T-cell (primary cell): ENCODE data around the gene RAB3A. TPM values are rescaled to one million over a fixed set of nuclear protein-coding genes. Genes with fewer than 3 reads are reported as not detected.
A peak's percentile ranks its signal among the peaks of the same experiment; 100 is the strongest.

Experiments
- ATAC-seq, 4 experiments: fragments of 200-7000 bp in 3 of 4; fragments of 150-1000 bp in 1 of 4; cut with Tn5 transposase; replicated peaks in 1 of 4; 1 replicate in 3 of 4; 2 replicates in 1 of 4; pipeline ENCODE4 v1.10.0; 2021; ENCODE audit warnings: moderate library complexity in 3 of 4, mild to moderate bottlenecking in 2 of 4, moderate number of reproducible peaks in 1 of 4
- CTCF ChIA-PET, 2 donors: fragments of 300-600 bp; sonication (Branson Sonifier 250); formaldehyde crosslinking; loops; one replicate each; lab custom pipeline; 2022; ENCODE audit warnings: antibody characterized with exemption in 2 of 2; lab: Charles Lee
- POLR2A ChIA-PET, 2 donors: fragments of 300-600 bp; sonication (Branson Sonifier 250); formaldehyde crosslinking; loops; one replicate each; lab custom pipeline; 2022; ENCODE audit warnings: antibody characterized with exemption in 2 of 2; lab: Charles Lee
- DNase-seq, 35 experiments: peaks; one replicate each; pipeline versions ENCODE4 v3.0.0 to v3.0.0-alpha.2; 2013 to 2023
- H3K27ac ChIP-seq: one replicate; pipeline ENCODE4 v1.5.1; 2013; ENCODE audit warnings: low read length
- H3K27me3 ChIP-seq, 2 experiments: replicated peaks in 1 of 2; 1 replicate in 1 of 2; 2 replicates in 1 of 2; pipeline versions ENCODE4 v1.6.1 to v1.7.0; 2013; ENCODE audit warnings: low read length in 1 of 2, mixed read lengths in 1 of 2; ENCODE audit not compliant: control insufficient read depth in 2 of 2, insufficient read depth in 2 of 2; ENCODE audit errors: extremely low read depth in 1 of 2
- H3K36me3 ChIP-seq, 2 donors: 1 replicate in 1 of 2; 2 replicates in 1 of 2; pipeline versions ENCODE4 v1.6.1 to v1.7.0; 2013; ENCODE audit warnings: low read length in 1 of 2; ENCODE audit not compliant: control insufficient read depth in 2 of 2, insufficient read depth in 1 of 2; ENCODE audit errors: extremely low read depth in 1 of 2
- H3K4me1 ChIP-seq, 2 experiments: 1 replicate in 1 of 2; 2 replicates in 1 of 2; pipeline versions ENCODE4 v1.6.1 to v1.7.0; 2013; ENCODE audit warnings: low read length in 2 of 2, mixed read lengths in 1 of 2; ENCODE audit not compliant: insufficient read depth in 2 of 2, control insufficient read depth in 1 of 2; ENCODE audit errors: extremely low read depth in 1 of 2
- H3K4me3 ChIP-seq, 2 donors: 1 replicate in 1 of 2; 2 replicates in 1 of 2; pipeline versions ENCODE4 v1.5.1 to v1.7.0; 2013; ENCODE audit warnings: mild to moderate bottlenecking in 2 of 2, low read length in 1 of 2, moderate library complexity in 1 of 2; ENCODE audit not compliant: control insufficient read depth in 1 of 2; ENCODE audit errors: extremely low read depth in 1 of 2
- H3K9me3 ChIP-seq: 2 replicates; pipeline ENCODE4 v1.7.0; 2013
- H3K27ac Mint-ChIP-seq, 2 donors: one replicate each; pipeline ENCODE4 v1.8.0; 2020 to 2021; ENCODE audit warnings: mild to moderate bottlenecking in 2 of 2, mixed read lengths in 2 of 2
- H3K27me3 Mint-ChIP-seq, 2 donors: one replicate each; pipeline ENCODE4 v1.8.0; 2021 to 2022; ENCODE audit warnings: mixed read lengths in 2 of 2
- H3K36me3 Mint-ChIP-seq: one replicate; pipeline ENCODE4 v1.8.0; 2021; ENCODE audit warnings: mixed read lengths
- H3K4me1 Mint-ChIP-seq, 3 donors: one replicate each; pipeline ENCODE4 v1.8.0; 2020 to 2022; ENCODE audit warnings: mixed read lengths in 3 of 3, mild to moderate bottlenecking in 1 of 3
- H3K4me3 Mint-ChIP-seq, 3 donors: one replicate each; pipeline ENCODE4 v1.8.0; 2020 to 2022; ENCODE audit warnings: mild to moderate bottlenecking in 3 of 3, mixed read lengths in 3 of 3, moderate library complexity in 3 of 3
- H3K9me3 Mint-ChIP-seq, 3 donors: one replicate each; pipeline ENCODE4 v1.8.0; 2020 to 2022; ENCODE audit warnings: mixed read lengths in 3 of 3
- WGBS: methylation state at CpG from one replicate; pipeline ENCODE4 v1.1.5; 2013; ENCODE audit warnings: missing lambda C conversion rate; ENCODE audit not compliant: insufficient coverage; 5-methylcytosine and 5-hydroxymethylcytosine counted together
- total RNA-seq, 35 experiments: library from RNA in 6 of 35; stranded (reverse) in 6 of 35; fragments of 120-200 nt in 1 of 35; gene quantifications; one replicate each; pipeline versions ENCODE4 v1.2.1 to v1.2.4 and lab custom pipeline; 2013 to 2026

Gene RAB3A
- total RNA-seq, 5 donors from 2014 or later (not counting 1 experiment from before 2014, with no cell fraction given), result 4.7 to 8.3 (median 5.6) TPM

DNA sequence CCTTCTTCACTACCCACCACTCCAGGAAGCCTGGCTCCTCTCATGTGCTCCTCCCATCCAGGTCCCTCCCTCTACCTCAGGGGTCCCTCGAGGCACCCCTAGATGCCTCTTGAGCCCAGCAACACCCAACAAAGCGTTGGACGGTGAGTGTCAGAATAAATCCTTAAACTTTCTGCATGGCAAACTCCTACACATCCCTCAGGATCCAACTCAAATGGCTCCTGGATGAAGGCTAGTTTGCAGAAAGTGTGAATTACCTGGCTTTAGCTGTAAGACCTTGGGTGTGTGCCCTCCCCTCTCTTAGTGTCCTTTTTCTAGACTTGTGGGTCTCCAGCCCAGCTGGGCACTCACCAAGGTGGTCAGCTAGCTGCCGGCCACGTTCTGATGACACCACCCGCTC lies 5.5 kb downstream of the RAB3A start:
- H3K27me3 ChIP-seq, result no peaks in the 10 kb centered on the region
- peaks cover 3 to 31% of the 10 kb centered on the region in 2 donors for H3K36me3 ChIP-seq
- H3K27ac ChIP-seq, result no peak overlapping the region
- no peak for DNase-seq
- POLR2A ChIA-PET, result interaction anchor here in 1 of 2 donors (0.6 kb wide), 1 partner anchor 787 kb away, joined by 6 read pairs; no protein-coding TSS in a partner anchor
- H3K9me3 ChIP-seq, result no peaks in the 10 kb centered on the region
- peaks cover 29% of the 10 kb centered on the region in 3 donors for H3K4me1 Mint-ChIP-seq
- peak overlapping the region in 1 of 2 donors; percentile 34 for H3K27ac Mint-ChIP-seq
- no peaks in the 10 kb centered on the region for H3K9me3 Mint-ChIP-seq
- CTCF ChIA-PET, result no interaction called here
- ATAC-seq, result no peak
- no peak overlapping the region for H3K4me3 ChIP-seq
- H3K4me3 Mint-ChIP-seq, result no peak overlapping the region
- peaks cover 12% of the 10 kb centered on the region for H3K36me3 Mint-ChIP-seq
- H3K27me3 Mint-ChIP-seq, result no peaks in the 10 kb centered on the region
- peaks cover 16 to 31% of the 10 kb centered on the region in 2 experiments for H3K4me1 ChIP-seq
- WGBS, result 100% methylated on average over 1 of the region's 6 CpGs

DNA sequence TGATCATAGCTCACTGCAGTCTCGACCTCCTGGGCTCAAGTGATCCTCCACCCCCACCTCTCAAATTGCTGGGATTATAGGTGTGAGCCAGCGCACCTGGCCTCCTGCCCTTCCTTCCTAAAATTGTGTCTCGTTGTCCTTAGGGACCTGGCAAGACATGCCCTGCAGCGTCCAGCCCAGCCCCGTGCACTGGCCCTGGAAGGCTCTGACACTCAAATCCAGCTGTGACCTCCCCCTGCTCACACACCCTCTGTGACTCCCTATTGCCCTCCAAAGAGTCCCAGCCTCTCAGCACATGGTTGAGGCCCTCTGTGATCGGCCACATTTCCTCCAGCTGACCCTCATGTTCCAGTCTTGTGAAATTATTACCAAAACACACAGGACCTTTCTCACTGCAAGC lies 5.9 kb downstream of the RAB3A start:
- no peak for DNase-seq
- no peaks in the 10 kb centered on the region for H3K27me3 Mint-ChIP-seq

DNA sequence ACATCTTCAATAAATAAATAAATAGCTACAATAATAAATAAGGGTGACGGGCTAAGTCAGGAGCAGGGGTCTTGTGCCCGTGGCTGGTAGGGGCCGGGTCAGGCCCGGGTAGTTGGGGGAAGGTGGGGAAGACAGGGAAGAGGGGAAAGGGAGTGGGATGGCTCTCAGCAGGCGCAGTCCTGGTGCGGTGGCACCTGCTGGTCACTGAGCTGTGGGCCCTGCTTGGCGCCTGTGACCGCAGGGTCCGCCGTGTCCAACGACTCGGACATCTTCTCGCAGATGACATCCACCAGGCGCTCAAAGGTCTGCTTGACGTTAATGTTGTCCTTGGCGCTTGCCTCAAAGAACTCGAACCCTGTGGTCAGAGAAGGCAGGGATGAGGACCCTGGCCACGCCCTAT lies 6.5 kb downstream of the RAB3A start:
- CTCF ChIA-PET, result interaction anchor here in 1 of 2 donors (0.6 kb wide), 1 partner anchor 70 kb away, joined by 3 read pairs; no protein-coding TSS in a partner anchor
- 95% methylated on average over 16 of the region's 18 CpGs for WGBS
- no peaks in the 10 kb centered on the region for H3K9me3 ChIP-seq
- peaks cover 3 to 31% of the 10 kb centered on the region in 2 donors for H3K36me3 ChIP-seq
- Mint-ChIP-seq H3K36me3 (peaks cover 12% of the 10 kb centered on the region), H3K4me1 (peaks cover 24 to 26% (median 25%) of the 10 kb centered on the region in 3 donors), H3K27ac (no peak overlapping the region), H3K27me3 (no peaks in the 10 kb centered on the region), H3K4me3 (no peak overlapping the region), H3K9me3 (no peaks in the 10 kb centered on the region)
- DNase-seq (no peak), ATAC-seq (no peak)
- H3K4me1 ChIP-seq, result peaks cover 9 to 24% of the 10 kb centered on the region in 2 experiments
- H3K27ac ChIP-seq, result no peak overlapping the region
- H3K4me3 ChIP-seq, result no peak overlapping the region
- no peaks in the 10 kb centered on the region for H3K27me3 ChIP-seq
- POLR2A ChIA-PET, result interaction anchor here in 1 of 2 donors (0.7 kb wide), 1 partner anchor 32 kb away, joined by 3 read pairs; no protein-coding TSS in a partner anchor

More for the DNA sequence above, 5.9 kb downstream of the RAB3A start:
- Histone ChIP-seq H3K4me3 (no peak overlapping the region), H3K4me1 (peaks cover 12 to 28% of the 10 kb centered on the region in 2 experiments), H3K27ac (no peak overlapping the region), H3K27me3 (no peaks in the 10 kb centered on the region), H3K36me3 (peaks cover 3 to 31% of the 10 kb centered on the region in 2 donors), H3K9me3 (no peaks in the 10 kb centered on the region)
- H3K27ac Mint-ChIP-seq, result peak overlapping the region in 1 of 2 donors; percentile 34
- ATAC-seq, result no peak
- H3K36me3 Mint-ChIP-seq, result peaks cover 12% of the 10 kb centered on the region
- peaks cover 27 to 29% (median 28%) of the 10 kb centered on the region in 3 donors for H3K4me1 Mint-ChIP-seq
- no peak overlapping the region for H3K4me3 Mint-ChIP-seq
- ChIA-PET CTCF (interaction anchor here in 1 of 2 donors (0.6 kb wide), 1 partner anchor 395 kb away, joined by 3 read pairs; no protein-coding TSS in a partner anchor), POLR2A (interaction anchor here in 1 of 2 donors (0.6 kb wide), 1 partner anchor 787 kb away, joined by 6 read pairs; no protein-coding TSS in a partner anchor)
- 95% methylated on average over 5 of the region's 6 CpGs for WGBS
- no peaks in the 10 kb centered on the region for H3K9me3 Mint-ChIP-seq

DNA sequence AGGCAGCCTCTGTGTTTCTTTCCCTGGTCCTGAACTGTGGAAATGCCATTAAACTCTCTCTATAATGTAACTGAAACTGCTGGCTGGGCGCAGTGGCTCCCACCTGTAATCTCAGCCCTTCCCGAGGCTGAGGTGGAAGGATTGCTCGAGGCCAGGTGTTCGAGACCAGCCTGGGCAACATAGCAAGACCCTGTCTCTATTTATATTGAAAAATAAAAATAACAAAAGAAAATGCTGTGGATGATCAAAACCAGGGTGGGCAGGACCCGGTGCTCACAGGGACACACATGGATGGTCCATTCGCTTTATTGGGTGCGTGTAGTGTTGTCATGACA lies 7.4 kb downstream of the RAB3A start:
- Histone ChIP-seq H3K36me3 (peaks cover 3 to 29% of the 10 kb centered on the region in 2 donors), H3K4me3 (no peak overlapping the region), H3K9me3 (no peaks in the 10 kb centered on the region), H3K27ac (no peak overlapping the region), H3K4me1 (peaks cover 12 to 29% of the 10 kb centered on the region in 2 experiments), H3K27me3 (no peaks in the 10 kb centered on the region)
- no peak overlapping the region for H3K27ac Mint-ChIP-seq
- peaks cover 10% of the 10 kb centered on the region for H3K36me3 Mint-ChIP-seq
- DNase-seq, result no peak
- no peaks in the 10 kb centered on the region for H3K27me3 Mint-ChIP-seq
- WGBS, result no CpG with 5 or more reads among the region's 7 CpGs
- CTCF ChIA-PET, result no interaction called here
- H3K4me3 Mint-ChIP-seq, result peak overlapping the region in 1 of 3 donors; percentile 11
- peaks cover 21 to 26% (median 24%) of the 10 kb centered on the region in 3 donors for H3K4me1 Mint-ChIP-seq
- no peaks in the 10 kb centered on the region for H3K9me3 Mint-ChIP-seq
- ATAC-seq, result no peak
- POLR2A ChIA-PET, result no interaction called here

DNA sequence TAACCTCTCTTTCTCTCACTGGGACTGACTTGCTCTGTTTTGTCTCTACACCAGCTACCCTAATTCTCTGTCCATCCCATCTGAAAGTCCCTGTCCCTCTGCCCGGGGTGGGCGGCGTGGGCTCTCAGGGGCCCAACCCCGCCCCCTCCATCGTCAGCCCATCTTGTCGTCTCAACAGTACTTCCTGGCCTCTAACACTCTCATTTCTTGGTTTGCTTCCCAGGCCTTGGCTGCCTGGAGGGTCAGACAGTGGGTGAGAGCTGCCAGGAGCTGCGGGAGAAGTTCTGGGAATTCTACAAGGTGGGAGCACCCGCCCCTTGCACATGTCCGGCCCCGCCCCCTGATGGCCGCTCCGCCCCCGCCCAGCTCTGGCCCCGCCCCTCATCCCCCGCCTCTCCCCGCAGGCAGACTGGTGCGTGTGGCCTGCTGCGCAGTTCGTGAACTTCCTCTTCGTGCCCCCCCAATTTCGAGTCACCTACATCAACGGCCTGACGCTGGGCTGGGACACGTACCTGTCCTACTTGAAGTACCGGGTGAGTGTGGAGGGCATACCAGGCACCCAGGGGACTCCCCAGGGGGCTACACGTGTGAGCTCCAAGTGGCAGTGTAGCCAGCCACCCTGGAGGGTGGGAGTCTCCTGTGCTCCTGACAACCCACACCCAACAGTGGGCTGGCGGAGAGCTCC lies 9.1 kb downstream of the RAB3A start:
- no peak for ATAC-seq
- Histone ChIP-seq H3K36me3 (peaks cover 3 to 28% of the 10 kb centered on the region in 2 donors), H3K4me1 (peaks cover 12 to 29% of the 10 kb centered on the region in 2 experiments), H3K4me3 (no peak overlapping the region), H3K27me3 (no peaks in the 10 kb centered on the region), H3K27ac (no peak overlapping the region), H3K9me3 (no peaks in the 10 kb centered on the region)
- CTCF ChIA-PET, result interaction anchor here in 1 of 2 donors (1.3 kb wide), 1 partner anchor 10 kb away, joined by 4 read pairs; the partner anchor contains the start of gene RAB3A
- POLR2A ChIA-PET, result no interaction called here
- peak overlapping the region; percentile 87 to 95 (median 87) for H3K4me3 Mint-ChIP-seq
- H3K4me1 Mint-ChIP-seq, result peaks cover 21 to 24% (median 23%) of the 10 kb centered on the region in 3 donors
- H3K9me3 Mint-ChIP-seq, result no peaks in the 10 kb centered on the region
- peak in 16 of 35 experiments; percentile 12 to 54 (median 28) for DNase-seq
- H3K27me3 Mint-ChIP-seq, result no peaks in the 10 kb centered on the region
- H3K27ac Mint-ChIP-seq, result peak overlapping the region in 1 of 2 donors; percentile 55
- WGBS, result 38% methylated on average over 11 of the region's 27 CpGs
- H3K36me3 Mint-ChIP-seq, result peaks cover 10% of the 10 kb centered on the region

DNA sequence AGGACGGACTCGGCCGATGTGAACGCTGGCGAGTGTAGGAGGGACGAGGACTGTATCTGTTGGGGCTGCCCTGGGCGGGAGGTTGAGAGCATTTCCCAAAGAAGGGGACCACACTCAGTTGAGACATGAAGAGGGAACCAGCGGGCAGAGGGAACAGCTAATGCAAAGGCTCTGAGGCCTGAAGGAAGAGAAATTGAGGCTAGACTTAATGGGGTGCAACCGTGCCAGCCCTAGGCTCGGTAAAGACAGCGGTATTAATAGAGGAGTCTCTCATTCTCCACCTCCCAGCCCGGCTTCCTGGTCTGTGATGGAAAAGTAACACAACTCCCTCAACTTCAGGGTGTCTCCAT lies 9.7 kb downstream of the RAB3A start:
- DNase-seq (no peak), ATAC-seq (no peak)
- H3K27ac ChIP-seq, result no peak overlapping the region
- peaks cover 12 to 29% of the 10 kb centered on the region in 2 experiments for H3K4me1 ChIP-seq
- Mint-ChIP-seq H3K4me1 (peaks cover 21 to 24% (median 23%) of the 10 kb centered on the region in 3 donors), H3K27ac (peak overlapping the region; percentile 43 to 48), H3K36me3 (peaks cover 10% of the 10 kb centered on the region), H3K27me3 (no peaks in the 10 kb centered on the region), H3K9me3 (no peaks in the 10 kb centered on the region), H3K4me3 (peak overlapping the region; percentile 87 to 95 (median 87))
- POLR2A ChIA-PET, result no interaction called here
- H3K27me3 ChIP-seq, result no peaks in the 10 kb centered on the region
- H3K36me3 ChIP-seq, result peaks cover 3 to 28% of the 10 kb centered on the region in 2 donors
- H3K9me3 ChIP-seq, result no peaks in the 10 kb centered on the region
- H3K4me3 ChIP-seq, result peak overlapping the region; percentile 57 to 86
- CTCF ChIA-PET, result interaction anchor here in 1 of 2 donors (1.3 kb wide), 1 partner anchor 10 kb away, joined by 4 read pairs; the partner anchor contains the start of gene RAB3A
- 87% methylated on average over 7 of the region's 12 CpGs for WGBS
